GM18951 (cell line): ENCODE measurements around the gene NME8.

Experiments
- POLR2A ChIP-seq: IDR thresholded peaks from 4 replicates; pipeline ENCODE4 v1.6.1; 2011; ENCODE audit warnings: mild to moderate bottlenecking; ENCODE audit not compliant: insufficient read length, insufficient read depth; ENCODE audit errors: extremely low read depth
- in situ Hi-C: fragments of 300-500 bp; cut with MboI; formaldehyde crosslinking; loops from one replicate; pipeline ENCODE4 v1.12.0; 2022; ENCODE audit warnings: low sequenced_read_pairs, mixed read lengths, inconsistent platforms; ENCODE audit not compliant: unreplicated experiment

NME8 gene

DNA sequence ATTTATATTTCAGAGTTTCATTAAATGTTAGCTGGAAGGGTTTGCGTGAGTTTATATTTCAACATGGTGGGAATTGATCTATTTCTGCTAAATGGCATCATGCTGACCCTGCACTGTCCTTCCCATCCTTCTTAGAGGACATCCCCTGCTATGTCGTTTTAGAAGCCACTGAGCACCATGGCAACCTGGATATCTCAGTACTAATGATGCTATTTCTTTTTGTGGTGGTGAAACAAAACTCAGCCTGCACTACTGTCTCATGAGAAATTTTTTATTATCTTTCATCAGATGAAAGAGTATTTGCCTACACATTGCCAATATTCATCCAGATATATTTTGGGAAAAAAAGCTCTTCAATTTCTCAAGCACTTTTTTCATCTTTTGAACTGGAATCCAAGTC is 84.1 kb downstream of the NME8 start:
- no peak for TF ChIP-seq POLR2A
- in situ Hi-C loops, result no loop called here

DNA sequence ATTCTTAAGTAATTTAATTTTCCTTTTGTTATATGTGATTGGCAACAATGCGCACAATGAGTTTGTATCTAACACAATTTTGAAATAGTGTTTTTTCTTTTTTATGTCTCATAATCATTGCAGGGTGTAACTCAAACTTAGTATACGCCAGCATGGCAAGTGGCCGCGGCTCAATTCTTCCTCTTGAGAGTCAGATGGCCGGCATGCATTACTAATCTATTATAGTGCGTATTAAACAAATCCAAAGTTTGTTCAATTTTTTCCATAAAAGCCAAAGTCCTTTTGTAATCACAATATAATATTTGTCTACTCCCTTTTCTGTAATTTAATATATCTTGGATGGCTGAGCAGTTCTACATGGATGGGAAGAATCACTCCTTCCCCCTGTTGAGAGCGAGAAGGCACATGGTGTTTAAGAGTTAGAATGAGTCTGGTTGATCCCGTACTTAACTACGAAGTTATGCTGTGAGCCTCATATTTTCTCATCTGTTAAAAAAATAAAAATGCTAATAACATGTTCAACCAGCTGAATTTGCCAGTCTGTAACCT is 84.7 kb downstream of the NME8 start:
- in situ Hi-C loops, result no loop called here
- no peak for TF ChIP-seq POLR2A

DNA sequence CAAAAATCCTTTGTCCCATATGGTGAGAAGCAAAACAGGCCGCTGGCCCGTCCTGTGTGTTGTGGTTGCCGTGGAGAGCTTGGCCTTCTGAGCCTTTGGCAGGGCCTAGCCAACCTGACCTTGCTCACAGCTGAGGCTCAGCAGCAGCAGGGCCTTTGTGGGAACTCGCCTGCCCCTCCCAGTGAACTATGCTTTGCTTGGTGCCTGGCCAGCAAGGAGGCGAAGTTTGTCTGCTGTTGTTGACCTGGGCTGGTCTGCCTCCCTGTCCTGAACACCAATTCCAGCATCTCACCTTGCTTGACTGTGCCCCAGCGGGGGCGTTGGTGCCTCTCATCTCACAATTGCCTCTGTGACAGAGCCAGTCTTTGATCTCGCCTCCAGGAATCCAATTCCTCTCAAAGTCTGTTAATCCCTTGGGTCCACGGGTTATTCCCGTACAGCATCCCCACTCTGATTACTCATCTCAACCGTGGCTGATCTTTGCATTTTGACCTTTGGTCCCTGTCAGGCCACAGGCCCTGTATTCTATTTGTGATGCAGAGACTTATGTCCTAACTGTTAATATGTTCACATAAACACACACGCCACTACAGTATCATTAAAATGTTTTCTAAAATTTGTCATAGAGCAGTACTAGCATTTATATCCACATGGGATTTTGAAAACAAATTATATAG is 94.7 kb downstream of the NME8 start:
- in situ Hi-C loops, result no loop called here

DNA sequence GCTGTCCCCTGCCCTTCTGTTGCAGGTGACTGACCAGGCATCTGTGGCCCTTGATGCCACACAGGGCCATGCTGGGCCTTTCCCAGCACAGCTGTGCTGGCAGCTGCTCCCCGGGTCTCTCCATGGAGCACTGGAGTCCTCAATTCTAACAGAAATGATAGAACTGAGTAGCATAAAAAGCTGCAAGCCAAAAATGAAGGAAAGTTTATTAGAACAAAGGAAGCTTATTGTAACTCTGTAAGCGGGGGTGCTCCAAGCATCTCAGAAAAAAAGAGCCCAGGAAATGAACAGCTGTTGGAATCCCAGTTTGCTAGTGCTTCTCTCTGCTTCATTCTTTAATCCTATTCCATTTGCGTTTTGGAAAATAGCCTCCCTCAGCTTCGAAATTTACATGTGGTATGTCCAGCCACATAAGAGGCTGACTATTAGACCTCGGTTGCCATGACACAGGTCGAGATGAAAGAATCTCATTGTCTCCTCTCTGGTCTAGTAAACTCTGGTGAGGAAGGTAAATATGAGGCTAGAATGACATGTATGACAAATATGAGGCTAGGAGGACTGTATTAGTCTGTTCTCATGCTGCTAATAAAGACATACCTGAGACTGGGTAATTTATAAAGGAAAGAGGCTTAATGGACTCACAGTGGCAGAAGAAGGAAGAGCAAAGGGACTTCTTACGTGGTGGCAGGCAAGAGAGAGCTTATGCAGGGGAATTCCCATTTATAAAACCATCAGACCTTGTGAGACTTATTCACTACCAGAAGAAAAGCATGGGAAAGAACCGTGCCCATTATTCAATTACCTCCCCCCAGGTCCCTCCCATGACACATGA is 95.7 kb downstream of the NME8 start:
- TF ChIP-seq POLR2A, result no peak
- in situ Hi-C loops, result no loop called here

More for the DNA sequence above, 94.7 kb downstream of the NME8 start:
- TF ChIP-seq POLR2A, result no peak

DNA sequence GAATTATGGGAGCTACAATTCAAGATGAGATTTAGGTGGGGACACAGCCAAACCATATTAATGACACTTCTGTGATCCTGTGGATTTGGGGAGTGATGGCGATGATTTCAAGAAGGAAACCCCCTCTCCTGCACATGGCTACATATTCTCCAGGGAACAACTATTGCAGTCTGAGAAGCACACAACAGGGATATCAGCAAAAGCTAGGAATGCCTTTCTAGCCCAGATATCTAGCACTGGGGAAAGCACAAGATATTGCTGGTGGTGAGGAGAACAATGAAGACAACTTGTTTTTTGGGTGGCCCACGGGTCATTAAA is 96.3 kb downstream of the NME8 start:
- in situ Hi-C loops, result no loop called here
- no peak for TF ChIP-seq POLR2A

DNA sequence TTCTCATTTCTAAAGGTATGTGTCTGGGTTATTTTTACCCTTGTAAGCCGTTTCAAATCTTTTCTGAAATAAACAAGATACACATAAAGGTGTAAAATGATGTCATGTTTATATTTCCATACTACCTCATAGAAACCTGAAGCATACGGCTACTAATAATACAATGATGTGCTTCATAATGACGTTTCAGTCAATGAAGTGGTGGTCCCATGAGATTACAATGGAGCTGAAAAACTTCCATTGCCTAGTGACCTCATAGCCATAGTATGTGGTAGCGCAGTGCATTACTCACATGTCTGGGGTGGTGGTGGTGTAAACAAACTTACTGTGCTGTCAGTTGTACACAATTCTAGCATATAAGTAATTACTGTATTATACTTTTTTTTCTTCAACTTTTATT is 96.9 kb downstream of the NME8 start:
- in situ Hi-C loops, result no loop called here

DNA sequence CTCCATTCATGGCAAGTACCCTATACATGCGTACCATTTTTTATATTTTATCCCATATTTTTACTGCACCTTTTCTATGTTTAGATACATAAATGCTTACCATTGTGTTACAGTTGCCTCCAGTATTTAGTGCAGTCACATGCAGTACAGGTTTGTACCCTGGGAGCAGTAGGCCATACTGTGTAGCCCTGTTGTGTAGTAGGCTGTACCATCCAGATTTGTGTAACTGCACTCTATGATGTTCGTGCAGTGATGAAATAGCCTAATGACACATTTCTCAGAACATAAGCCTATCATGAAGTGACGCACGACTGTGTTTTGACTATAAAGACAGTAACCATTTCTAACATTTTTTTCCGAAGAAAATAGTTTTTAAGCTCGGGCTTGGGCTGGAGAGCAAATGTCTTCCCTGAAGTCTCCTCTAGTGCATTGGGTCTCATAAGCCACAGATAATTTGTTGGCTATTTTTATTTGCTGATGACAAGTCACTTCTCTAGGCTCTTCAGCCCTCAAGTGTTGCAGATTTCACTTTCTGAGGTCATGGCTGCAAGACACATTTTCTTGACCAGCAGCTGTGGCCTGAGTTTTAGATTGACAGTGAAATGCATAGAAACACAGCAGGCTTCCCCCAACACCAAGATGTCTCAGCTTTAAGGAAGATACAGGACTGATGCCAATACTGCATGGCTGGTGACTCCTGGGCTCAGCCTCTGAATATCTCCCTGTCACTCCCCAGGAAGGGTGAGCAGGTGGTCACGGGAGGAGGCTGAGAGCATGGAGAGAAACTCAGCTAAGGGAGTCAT is 98.9 kb downstream of the NME8 start:
- TF ChIP-seq POLR2A, result no peak
- in situ Hi-C loops, result no loop called here

More for the DNA sequence above, 96.9 kb downstream of the NME8 start:
- TF ChIP-seq POLR2A, result no peak

DNA sequence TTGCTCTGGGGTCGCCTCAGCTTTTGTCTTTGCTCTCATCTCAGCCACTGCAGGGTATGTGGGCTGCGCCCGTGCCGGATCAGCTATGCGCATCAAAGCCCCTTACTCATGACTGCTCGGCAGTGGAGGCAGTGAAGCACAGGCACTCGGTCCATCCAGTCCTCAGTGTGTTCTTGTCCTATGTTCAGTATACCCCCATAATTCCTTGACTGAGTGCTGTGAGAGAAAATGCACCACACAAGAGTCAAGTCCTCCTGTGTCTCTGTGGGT is 99.5 kb downstream of the NME8 start:
- in situ Hi-C loops, result no loop called here
- no peak for TF ChIP-seq POLR2A
